Suprapubic skin (tissue), 4 donors: ENCODE results near the gene SRMS. TPM values are rescaled to one million over a fixed set of nuclear protein-coding genes. Genes with fewer than 3 reads are reported as not detected.

Experiments used
- DNase-seq, 2 donors: peaks; one replicate each; pipeline ENCODE4 v3.0.0-alpha.2; 2019; ENCODE audit warnings: low spot score in 2 of 2
- H3K27ac ChIP-seq: fragments of 200-600 bp; sonication (generic); one replicate; pipeline ENCODE4 v1.5.1; 2019
- H3K27me3 ChIP-seq: fragments of 200-600 bp; sonication (generic); one replicate; pipeline ENCODE4 v1.5.1; 2019
- H3K36me3 ChIP-seq: fragments of 200-600 bp; sonication (generic); one replicate; pipeline ENCODE4 v1.5.1; 2019
- H3K4me1 ChIP-seq: fragments of 200-600 bp; sonication (generic); one replicate; pipeline ENCODE4 v1.5.1; 2019
- H3K4me3 ChIP-seq: fragments of 200-600 bp; sonication (generic); one replicate; pipeline ENCODE4 v1.5.1; 2019; ENCODE audit warnings: mild to moderate bottlenecking
- H3K9me3 ChIP-seq: fragments of 200-600 bp; sonication (generic); one replicate; pipeline ENCODE4 v1.5.1; 2019
- CTCF ChIP-seq, 2 donors: fragments of 200-600 bp in 1 of 2; fragments of 450-650 bp in 1 of 2; sonication (generic) in 1 of 2; IDR thresholded peaks; one replicate each; pipeline ENCODE4 v1.5.1; 2016 to 2019; ENCODE audit warnings: antibody characterized with exemption in 2 of 2, mild to moderate bottlenecking in 1 of 2, moderate library complexity in 1 of 2
- EP300 ChIP-seq: sonication (generic); formaldehyde crosslinking; IDR thresholded peaks from one replicate; pipeline ENCODE4 v1.6.1; 2017; ENCODE audit warnings: antibody characterized with exemption
- POLR2A ChIP-seq, 2 donors: fragments of 450-650 bp; IDR thresholded peaks; one replicate each; pipeline ENCODE4 v1.6.1; 2017; ENCODE audit warnings: antibody characterized with exemption in 2 of 2, mild to moderate bottlenecking in 2 of 2, moderate library complexity in 2 of 2
- POLR2AphosphoS5 ChIP-seq, 3 donors: sonication (generic); formaldehyde crosslinking; IDR thresholded peaks; one replicate each; pipeline ENCODE4 v1.6.1; 2017; ENCODE audit warnings: antibody characterized with exemption in 3 of 3
- WGBS: methylation state at CpG from one replicate; pipeline ENCODE4 v1.1.5; 2018; 5-methylcytosine and 5-hydroxymethylcytosine counted together
- total RNA-seq, 4 donors: library from RNA; depleted of rRNA; stranded (reverse); fragments of >200 nt; gene quantifications; one replicate each; pipeline ENCODE4 v1.1.0, GENCODE V29; 2016

The SRMS gene
- total RNA-seq, 4 donors from 2014 or later, result 1.3 TPM; not detected in 3

DNA sequence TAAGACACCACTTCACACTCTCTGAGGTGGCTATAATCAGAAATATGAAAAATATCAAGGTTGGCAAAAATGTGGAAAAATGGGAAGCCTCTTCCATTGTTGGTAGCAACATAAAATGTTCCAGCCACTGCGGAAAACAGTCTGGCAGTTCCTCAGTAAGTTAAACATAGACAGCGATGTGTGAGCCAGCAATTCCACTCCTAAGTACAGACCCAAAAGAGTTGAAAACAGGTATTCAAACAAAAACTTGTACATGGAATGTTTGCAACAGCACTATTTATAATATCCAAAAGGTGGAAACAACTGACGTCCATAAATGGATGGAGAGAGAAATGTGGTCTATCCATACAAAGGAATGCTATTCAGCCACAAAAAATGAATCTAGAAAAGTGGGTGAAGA, 34.3 kb downstream of the SRMS start:
- DNase-seq, result no peak
- 77% methylated on average over 3 of the region's 3 CpGs for WGBS

GRCh38 chr20:63509088-63509564, 38.4 kb downstream of the SRMS start:
- no peak for DNase-seq
- peaks cover 9% of the 10 kb centered on the region for H3K9me3 ChIP-seq
- H3K4me1 ChIP-seq, result no peaks in the 10 kb centered on the region
- TF ChIP-seq EP300 (no peak), POLR2A (IDR thresholded peaks at IDR 0.05) (no peak), POLR2AphosphoS5 (IDR thresholded peaks at IDR 0.05) (no peak), CTCF (IDR thresholded peaks at IDR 0.05) (no peak)
- 87% methylated on average over 9 of the region's 9 CpGs for whole genome bisulfite sequencing
- H3K4me3 ChIP-seq, result no peak overlapping the region
- no peaks in the 10 kb centered on the region for H3K36me3 ChIP-seq
- H3K27ac ChIP-seq, result no peak overlapping the region
- peaks cover 40% of the 10 kb centered on the region for H3K27me3 ChIP-seq

More for the DNA sequence above, 34.3 kb downstream of the SRMS start:
- TF ChIP-seq EP300 (no peak), POLR2A (IDR thresholded peaks at IDR 0.05) (no peak), POLR2AphosphoS5 (IDR thresholded peaks at IDR 0.05) (no peak), CTCF (IDR thresholded peaks at IDR 0.05) (no peak)
- Histone ChIP-seq H3K9me3 (no peaks in the 10 kb centered on the region), H3K4me3 (no peak overlapping the region), H3K27ac (no peak overlapping the region), H3K36me3 (no peaks in the 10 kb centered on the region), H3K27me3 (peaks cover 18% of the 10 kb centered on the region), H3K4me1 (no peaks in the 10 kb centered on the region)

- Histone ChIP-seq H3K36me3 (no peaks in the 10 kb centered on the region), H3K27me3 (peaks cover 49% of the 10 kb centered on the region), H3K27ac (no peak overlapping the region), H3K4me1 (no peaks in the 10 kb centered on the region), H3K4me3 (no peak overlapping the region), H3K9me3 (peaks cover 9% of the 10 kb centered on the region)
- TF ChIP-seq POLR2AphosphoS5 (IDR thresholded peaks at IDR 0.05) (no peak), EP300 (no peak), POLR2A (IDR thresholded peaks at IDR 0.05) (no peak), CTCF (IDR thresholded peaks at IDR 0.05) (no peak)
- 91% methylated on average over 33 of the region's 33 CpGs for WGBS
- DNase-seq, result no peak
Measured at GRCh38 chr20:63508072-63508768, 39.3 kb downstream of the SRMS start.

DNA sequence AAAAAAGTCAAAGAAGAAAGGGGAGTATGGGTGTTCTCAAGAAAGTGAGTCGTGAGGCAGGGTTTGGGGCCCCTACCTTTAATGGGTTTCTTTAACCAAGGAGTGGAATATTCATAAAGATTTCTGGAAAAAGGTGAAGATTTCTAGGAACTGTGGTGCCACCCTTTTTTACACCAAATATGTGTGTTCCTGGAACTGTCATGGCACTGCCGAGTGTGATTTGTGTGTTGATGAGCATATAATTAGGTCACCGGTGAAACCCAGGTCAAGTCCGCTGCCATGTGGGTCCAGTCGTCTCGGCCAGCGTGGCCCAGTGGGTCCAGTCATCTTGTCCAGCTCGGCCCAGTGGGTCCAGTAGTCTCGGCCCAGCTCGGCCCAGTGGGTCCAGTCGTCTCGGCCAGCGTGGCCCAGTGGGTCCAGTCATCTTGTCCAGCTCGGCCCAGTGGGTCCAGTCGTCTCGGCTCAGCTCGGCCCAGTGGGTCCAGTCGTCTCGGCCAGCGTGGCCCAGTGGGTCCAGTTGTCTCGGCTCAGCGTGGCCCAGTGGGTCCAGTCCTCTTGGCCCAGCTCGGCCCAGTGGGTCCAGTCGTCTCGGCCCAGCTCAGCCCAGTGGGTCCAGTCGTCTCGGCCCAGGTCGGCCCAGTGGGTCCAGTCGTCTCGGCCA, 40.3 kb downstream of the SRMS start:
- WGBS, result 93% methylated on average over 11 of the region's 30 CpGs
- TF ChIP-seq POLR2A (IDR thresholded peaks at IDR 0.05) (no peak), CTCF (IDR thresholded peaks at IDR 0.05) (no peak), POLR2AphosphoS5 (IDR thresholded peaks at IDR 0.05) (no peak), EP300 (no peak)
- Histone ChIP-seq H3K4me1 (no peaks in the 10 kb centered on the region), H3K36me3 (no peaks in the 10 kb centered on the region), H3K27me3 (peaks cover 59% of the 10 kb centered on the region), H3K9me3 (peaks cover 9% of the 10 kb centered on the region), H3K27ac (no peak overlapping the region), H3K4me3 (no peak overlapping the region)
- DNase-seq, result no peak

DNA sequence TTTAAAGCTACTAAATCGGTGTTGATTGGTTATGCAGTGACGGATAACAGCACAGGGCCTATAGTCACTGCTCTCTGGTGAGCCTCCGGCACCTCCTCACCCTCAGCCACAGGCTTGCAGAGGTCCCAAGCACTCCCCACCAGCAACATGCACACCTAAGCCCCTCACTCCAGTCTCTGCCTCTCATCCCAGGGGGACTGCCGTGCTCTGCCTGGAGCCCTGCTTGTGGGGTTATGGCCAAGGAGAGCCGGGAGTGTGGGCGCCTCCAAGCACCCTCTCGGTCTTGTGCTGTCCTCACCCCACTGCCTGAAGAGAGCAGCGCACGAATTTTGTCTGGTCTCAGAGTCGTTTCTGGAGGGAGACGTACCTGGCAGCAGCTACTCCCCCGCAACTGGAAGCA, 41.8 kb downstream of the SRMS start:
- WGBS, result 64% methylated on average over 9 of the region's 12 CpGs
- Histone ChIP-seq H3K4me1 (no peaks in the 10 kb centered on the region), H3K36me3 (no peaks in the 10 kb centered on the region), H3K4me3 (no peak overlapping the region), H3K27me3 (peaks cover 61% of the 10 kb centered on the region), H3K27ac (no peak overlapping the region), H3K9me3 (peaks cover 9% of the 10 kb centered on the region)
- DNase-seq, result no peak
- TF ChIP-seq EP300 (no peak), POLR2A (IDR thresholded peaks at IDR 0.05) (no peak), POLR2AphosphoS5 (IDR thresholded peaks at IDR 0.05) (no peak), CTCF (IDR thresholded peaks at IDR 0.05) (no peak)
